UCSD-AML1 (cell line): ENCODE data around the gene PCBD2.
"Not testable (repeated sequence)": the region's sequence is repeated elsewhere in the genome, so short reads cannot be mapped to it uniquely, and the experiment has no call there.

Experiments used
- DNase-seq: peaks from one replicate; lab custom pipeline; 2025; ENCODE audit not compliant: unreplicated experiment; lab: John Stamatoyannopoulos, UW

The PCBD2 gene

DNA sequence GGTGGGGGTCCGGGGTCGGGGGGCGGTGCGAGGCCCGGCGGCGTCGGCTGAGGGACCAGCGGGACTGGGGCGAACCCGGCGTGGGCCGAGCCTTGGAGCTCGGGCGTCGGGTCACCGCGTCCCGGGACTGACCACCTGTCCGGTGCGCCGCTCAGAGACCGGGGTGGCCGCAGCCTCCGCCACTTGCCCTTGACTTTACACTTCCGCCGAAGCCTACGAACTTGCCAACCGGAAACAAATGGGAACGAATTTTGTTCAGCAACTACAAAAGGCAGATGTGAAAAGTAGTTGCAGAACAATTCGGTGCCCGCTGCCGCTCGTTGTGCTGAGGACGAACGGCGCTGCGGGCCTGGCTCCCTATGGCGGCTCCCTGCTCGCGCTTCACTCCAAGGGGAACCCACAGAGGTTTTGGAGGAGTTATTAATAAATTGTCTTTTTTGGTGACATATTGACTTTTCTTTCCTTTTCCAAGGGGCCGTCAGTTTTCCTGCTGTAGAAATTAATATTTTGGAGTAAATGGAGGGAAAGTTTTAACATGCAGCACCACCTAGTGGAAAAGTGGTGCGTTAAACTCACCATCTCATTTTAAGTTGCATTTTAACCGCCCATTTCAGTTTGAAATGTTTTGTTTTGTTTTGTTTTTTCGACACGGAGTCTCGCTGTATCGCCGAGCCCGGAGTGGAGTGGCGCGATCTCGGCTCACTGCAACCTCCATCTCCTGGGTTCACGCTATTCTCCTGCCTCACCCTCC is 490 bp downstream of the PCBD2 start:
- peak; percentile 33 for DNase-seq

DNA sequence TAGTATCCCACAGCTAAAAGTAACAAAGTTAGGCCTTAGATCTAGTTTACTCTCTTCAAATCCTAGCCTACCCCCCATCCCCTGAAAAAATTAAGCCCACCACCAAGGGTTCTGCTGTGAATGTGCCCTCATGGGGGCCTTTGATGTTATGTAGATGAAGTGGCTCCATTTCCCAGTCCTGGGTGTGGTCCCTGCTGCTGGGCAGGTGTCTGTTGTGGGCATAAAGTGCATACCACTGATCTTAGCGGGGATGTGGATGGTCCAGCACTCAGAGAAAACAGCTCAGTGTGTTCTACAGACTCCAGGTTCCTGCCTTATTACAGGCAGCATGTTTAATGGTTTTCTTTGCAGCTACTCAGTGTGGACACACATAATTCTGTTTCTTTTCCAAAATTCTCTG is 1.9 kb downstream of the PCBD2 start:
- DNase-seq, result no peak

DNA sequence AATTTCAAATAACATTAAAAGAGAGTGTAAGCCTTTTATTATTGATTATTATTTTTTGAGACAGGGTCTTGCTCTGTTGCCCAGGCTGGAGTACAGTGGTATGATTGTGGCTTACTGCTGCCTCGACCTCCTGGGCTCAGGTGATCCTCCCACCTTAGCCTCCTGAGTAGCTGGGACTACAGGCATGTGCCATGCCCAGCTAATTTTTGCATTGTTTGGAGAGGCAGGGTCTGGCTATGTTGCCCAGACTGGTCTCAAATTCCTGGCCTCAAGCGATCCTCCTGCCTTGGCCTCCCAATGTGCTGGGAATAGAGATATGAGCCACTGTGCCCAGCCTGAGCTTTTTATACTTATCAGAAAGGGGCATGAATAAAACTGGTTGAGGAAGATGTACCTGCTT is 5.8 kb downstream of the PCBD2 start:
- not testable (repeated sequence) for DNase-seq

DNA sequence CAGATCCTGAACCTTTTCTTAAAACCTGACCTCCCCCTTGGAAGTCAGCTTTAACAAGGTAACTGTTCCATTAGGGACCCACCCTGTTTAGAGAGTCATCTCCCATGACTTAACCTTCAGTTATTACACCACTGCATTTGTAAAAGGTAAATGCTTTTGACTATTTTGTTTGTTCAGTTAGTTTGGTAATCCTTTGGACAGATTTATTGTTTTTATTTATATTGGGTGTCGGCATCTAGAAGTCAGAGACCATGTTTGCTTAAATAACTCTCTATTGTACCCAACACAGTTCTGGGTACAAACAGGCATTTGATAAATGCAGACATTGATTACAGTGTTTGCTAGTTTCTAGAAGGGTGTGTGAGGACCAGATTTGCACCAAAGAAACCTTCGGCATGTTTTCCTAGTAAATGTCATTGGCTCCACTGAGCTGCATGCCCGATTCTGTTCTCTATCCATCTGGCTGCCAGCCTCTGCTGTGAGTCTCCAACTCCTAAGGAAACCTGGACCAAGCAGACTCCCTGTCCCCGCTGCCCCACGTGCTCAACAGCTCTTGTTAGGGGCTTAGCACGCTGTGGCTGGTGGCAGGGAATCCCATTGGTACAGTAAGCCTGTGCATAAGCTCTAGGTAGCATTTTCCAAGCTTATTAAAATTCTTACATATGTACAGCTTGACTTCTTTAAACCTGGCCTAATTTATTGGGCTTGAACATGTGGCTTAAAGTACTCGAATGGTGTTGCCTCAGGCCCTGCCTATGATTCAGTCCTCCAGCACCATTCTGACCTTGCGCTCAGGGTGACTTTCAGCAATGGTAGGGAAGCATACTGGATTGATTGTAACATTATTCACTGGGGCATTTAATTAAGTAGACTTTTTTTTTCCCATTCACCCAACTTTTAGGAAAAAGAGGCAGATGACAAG is 6.6 kb downstream of the PCBD2 start:
- DNase-seq, result no peak

DNA sequence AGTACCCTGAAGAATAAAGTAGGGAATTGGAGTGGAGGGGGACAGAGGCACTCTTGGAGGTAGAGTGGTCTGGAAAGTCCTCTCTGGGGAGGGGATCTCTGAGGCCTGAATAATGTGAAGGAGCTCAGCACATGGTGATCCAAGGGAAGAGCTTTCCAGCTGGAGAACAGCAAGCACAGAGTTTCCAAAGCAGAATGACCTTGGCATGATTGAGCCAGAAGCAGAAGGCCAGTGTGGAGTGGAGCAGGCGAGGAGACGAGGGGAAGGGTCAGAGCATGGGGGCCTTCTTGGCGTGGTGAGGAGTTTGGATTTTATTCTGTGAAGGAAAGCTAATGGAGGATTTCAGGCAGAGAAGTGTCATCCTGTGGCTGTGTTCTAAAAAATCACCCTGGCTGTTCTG is 8.3 kb downstream of the PCBD2 start:
- DNase-seq, result no peak

DNA sequence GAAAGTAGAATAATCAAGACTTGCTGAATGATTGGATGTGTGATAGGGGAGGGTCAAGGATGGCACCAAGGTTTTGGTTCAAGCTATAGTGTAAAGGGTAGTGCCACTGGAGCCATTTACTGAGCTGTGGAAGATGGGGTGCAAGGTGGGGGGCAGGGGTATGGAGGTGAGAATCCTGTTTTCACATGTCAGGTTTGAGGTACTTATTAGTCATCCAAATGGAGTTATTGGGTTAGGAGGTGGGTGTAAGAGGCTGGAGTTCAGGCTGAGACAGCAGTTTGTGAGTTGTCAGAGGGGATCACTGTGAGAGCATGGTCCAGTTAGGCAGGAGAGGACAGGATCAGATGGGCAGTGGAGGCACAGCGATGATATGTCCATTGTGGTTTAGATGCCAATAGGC is 8.9 kb downstream of the PCBD2 start:
- DNase-seq, result no peak

DNA sequence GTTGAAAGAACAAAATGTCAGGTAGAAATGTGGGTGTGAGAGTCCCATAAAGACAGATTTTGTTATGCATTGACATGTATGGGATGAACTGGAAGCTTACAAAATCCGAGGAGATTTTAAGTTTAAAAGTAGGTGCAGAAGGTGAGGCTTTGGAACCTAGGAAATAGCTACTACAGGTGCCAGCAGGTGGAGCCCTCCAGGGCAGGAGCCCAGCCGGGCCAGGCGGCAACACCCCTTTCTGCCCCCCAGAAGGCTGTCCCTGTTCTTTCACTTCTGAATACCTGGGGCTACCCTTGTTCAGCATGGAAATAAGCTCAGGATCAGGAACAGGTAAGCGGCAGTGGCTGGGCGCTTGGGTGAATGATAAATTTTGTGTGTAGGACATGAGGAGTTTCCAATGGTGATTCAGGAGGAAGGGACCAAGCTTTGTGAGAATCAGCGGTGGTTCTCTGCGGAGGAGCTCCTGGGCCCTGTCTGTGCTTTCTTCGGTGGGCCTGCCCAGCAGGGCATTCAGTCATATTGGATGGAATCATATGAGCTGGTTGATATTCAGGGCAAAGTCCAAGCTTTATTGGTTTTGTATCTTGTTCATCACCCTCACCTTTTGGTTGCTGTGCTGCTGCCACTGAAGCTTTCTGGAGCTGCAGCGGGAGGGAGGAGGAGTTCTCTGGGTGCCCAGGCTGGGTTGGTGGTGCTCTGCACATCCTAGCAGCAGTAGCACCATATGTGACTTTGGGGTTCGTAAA is 12.3 kb downstream of the PCBD2 start:
- DNase-seq, result no peak

DNA sequence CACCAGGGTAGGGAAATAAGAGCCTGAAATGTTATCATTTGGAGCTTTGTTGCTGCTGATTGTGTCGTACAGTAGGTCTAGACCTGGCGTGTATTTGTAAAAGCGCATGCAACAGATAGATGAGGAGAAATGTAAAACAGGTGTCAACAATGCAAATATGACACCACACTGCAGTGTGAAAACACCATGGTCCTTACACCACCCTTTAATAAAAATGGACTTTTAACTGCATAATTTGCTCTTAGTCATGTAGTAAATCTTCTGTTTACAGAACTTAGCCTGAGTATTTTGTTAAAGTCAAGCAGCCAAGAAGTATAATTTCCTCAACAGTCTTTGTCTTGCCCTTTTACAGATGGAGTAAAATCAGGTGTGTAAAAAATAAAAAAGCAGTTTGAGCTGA is 13.9 kb downstream of the PCBD2 start:
- no peak for DNase-seq

DNA sequence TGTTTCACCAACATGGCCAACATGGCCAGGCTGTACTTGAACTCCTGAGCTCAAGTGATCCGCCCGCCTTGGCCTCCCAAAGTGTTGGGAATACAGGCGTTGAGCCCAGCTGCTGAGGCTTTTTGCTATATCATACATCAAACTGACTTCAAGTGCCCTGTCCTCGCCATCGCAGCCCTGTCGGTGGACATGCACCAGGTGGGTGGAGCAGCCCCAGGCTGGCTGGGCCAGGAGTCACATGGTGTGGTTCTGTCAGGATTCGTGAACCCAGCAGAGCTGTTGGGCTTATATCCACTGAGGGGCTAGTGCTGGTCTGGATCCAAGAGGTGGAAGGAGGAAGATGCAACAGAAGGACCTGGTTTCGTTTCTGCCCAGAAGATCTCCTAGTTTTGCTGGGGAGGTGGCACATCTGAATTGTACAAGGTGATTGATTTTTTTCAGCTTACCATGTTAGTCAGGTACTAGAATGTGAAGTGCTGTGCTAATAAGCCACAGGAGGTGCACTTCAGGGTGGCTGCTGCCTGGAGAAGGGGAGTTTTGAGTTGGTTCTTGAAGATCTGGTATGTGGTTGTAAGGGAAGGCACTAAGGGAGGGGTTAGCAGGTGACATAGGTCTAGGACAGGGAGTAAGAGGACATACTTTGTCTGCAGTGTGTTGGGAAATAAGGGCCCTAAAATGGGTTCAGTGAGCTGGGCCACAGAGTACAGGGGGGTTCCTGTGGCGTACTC is 16.1 kb downstream of the PCBD2 start:
- DNase-seq, result no peak

DNA sequence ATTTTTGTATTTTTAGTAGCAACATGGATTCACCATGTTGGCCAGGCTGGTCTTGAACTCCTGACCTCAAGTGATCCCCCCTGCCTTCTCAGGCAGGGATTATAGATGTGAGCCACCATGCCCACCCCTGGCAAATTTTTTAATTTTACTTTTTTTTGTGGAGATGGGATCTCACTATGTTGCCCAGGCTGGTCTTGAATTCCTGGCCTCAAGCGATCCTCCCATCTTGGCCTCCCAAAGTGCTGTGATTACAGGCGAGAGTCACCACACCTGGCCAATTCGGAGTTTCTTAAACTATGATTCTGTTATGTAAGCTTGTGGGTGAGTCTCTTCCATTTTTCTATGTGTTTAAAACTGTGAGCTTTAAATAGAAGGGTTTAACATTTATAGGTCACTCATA is 27.6 kb downstream of the PCBD2 start:
- DNase-seq, result no peak

DNA sequence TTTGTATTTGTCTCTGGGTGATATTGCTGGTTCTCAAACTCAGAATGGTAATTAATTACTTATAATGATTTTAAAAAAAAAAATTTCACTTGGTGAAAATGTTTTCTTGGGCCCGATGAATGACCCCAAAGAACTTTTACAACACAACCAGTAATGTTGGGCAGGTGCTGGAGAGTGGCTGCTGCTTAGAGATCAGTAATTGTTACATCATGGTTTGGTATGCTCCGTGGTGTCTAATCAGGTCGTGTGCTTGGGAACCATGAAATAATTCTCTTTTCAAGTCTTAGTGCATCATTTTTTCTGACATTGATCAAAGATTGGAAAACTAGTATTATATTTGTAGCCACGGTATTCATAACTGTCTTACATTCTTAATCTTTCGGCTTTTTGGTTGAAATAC is 29.3 kb downstream of the PCBD2 start:
- DNase-seq, result no peak

DNA sequence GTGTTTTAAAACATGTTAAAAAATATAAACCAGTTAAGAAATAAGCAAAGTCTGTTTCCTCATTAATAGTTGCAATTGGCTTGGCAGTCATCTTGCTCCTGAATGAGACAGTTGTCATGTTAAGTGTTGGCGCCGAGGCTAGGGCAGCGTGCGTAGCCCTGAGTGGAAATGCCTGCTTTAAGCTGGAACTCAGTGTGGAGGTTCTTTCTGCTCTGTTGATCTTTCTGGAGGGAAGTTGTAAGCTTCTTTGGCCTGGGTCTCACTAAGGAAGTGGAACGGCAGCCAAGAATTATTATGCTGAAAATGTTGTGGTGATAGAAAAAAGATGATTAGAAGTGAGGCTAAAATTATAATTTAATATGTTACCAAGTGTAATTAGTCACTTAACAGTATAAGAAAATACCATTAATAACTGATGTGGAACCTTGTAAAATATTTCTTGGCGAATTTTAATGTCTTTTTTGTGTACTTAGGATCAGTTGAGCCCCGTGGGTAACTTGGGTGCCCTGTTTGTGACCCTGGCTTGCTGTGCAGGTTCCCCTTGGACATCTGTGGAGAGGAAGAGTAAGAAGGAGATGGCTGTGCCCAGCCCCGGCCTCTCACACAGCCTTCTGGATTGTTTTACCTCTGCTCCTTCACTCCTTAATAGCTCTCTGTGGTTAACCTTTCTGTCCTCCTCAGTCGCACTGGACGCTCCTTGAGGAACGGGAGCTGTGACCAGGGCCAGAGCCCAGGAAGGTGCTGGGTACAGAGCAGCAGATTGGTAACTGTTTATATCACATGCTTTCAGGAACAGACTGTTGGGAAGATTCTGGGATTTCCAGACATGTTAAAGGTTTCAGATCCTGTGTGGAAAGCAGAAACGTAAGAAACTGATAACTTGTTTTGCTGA is 31.0 kb downstream of the PCBD2 start:
- no peak for DNase-seq

DNA sequence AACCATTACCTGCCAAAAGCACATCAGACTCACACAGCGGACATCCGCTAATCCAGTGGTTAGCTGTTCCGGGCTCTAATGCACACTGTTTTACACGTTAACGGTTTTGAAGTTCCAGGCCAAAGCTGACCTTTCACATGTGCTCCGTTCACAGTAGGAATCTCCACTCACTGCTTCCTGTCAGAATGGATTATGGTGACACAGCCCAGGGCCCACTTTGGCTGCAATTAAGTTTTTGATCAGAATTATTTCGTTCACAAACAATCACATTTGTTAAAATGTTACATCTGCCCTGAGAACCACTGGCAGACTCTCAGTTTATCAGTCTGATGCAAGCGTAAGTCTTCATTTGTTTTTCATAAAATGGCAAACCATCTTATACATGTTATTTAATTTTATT is 32.6 kb downstream of the PCBD2 start:
- DNase-seq, result no peak

DNA sequence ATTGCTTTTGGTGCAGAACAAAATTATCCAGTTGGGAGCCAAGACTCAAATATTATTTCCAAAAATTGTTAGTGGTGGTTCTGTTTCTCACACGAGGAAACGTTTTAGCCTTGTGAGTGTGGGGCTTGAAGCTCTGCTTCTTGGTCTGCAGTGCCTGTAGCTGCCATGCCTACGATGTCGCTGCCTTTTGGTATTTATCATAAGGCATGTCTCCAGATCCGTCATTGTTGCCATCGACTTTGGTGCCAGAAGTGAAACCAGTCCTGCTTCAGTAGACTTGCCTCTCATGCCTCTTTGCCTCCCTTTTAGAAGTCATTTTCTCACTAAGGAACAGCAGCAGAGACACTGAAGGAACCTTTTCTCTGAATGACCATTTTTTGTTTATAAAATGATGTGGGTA is 33.1 kb downstream of the PCBD2 start:
- DNase-seq, result no peak

DNA sequence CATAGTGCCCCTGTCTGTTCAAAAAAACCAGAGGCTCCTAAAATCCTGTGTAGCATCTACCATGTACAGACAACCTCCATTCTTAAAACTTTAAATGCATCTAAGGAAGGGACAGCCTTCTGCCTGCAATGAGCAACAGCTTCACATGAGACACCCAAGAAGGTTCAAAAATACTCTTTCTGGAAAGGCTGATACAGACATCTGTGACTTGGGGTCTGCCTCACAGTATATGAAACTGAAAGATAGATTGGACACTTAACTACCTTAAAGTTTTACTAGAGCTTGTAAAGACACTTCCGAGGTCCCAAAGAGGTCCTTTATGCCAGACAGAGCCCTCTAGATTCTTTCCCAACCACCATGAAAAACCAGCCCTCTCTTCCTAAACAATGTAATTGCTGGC is 34.6 kb downstream of the PCBD2 start:
- DNase-seq, result no peak

DNA sequence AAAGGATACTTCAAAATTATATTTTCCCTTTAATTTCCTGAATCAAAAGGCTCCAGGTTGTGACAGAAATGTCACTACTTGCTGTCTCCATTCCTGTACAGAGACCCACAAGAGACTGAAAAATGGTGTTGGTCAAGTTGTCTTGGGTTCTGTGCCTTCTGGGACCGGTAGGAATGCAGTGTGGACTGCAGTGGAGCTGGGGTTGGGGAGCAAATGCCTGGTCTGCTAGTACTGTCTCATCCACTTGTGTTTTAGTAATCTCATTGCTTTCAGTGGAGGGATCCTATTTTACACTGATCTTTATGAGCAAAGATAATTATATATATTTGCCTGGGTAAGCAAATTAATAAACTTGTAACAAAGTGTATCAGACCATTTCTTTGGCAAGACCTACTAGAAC is 38.6 kb downstream of the PCBD2 start:
- no peak for DNase-seq

DNA sequence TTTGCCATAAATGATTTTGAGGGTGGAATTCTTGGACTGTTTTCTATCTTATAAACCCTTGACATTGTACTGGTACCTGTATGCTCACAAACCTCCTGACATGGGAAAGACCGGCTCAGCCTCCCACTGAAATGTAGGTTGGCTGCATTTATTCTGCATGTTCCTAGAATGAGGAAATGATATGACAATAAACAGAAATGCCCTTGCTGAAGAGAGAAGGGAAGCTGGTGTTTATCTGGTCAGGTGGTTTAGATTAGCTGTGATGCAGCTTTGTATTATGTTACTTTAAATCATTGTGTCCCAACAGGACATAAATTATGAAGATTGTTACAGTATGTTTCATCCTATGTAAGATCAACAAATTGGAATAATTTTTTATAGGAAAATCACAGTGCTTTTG is 39.7 kb downstream of the PCBD2 start:
- DNase-seq, result no peak

DNA sequence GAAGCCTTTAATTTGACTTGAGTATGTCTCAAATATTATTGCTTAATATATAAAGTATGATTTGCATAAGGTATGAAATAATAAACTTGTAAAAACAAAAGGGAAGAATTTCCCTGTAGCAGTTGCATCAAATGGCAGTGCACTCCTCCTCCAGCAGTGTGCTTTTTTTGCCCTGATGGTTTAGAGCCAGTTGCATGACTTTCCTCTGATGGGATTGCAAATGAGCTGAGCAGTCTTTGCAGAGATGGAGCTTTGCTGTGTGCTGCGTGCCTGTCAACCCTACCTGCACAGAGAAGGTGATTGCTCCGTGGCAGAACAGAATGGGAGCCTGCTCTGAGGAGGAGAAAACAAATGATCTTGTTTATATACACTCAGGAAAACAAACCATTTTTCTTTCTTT is 40.1 kb downstream of the PCBD2 start:
- DNase-seq, result no peak

DNA sequence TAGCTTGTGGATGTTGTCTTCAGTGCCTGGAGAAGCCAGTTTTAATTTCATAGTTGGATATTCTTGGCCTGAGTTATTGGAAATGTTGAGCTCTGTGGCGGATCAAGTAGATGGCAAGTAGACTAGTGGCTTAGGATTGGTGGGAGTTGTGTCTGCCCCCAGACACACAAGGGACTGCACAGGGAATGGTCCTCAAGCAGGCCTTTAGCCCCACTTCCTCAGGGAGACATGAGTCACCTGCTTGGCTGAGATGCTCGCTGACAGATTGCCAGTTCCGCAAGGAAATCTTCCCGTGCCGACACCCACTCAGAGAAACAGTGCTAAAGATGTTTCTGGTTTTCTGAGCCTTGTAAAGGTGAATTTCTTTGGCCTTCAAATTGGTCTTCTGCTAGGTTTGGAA is 44.0 kb downstream of the PCBD2 start:
- DNase-seq, result no peak

DNA sequence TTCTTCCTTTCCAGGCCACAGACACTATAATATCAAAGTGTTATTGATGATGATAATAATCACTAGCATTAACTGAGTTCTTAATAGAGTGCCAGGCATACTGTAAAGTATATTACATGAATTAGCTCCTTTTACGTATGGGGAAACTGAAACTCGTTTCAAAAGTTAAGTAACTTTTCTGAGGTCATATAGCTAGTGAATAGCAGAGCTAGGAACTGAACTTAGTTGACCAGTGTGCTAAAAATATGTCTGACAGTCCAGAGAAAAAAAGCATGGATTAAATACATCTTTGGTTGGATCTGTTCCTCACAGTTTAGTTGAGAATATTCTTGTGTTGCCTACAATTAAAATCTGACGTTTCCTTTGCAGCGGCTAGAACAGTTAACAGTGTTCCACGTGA is 44.4 kb downstream of the PCBD2 start:
- DNase-seq, result no peak
